ENCODE measurements around the gene SLC35D1. TPM values are rescaled to one million over a fixed set of nuclear protein-coding genes. Genes with fewer than 3 reads are reported as not detected.

SLC35D1 gene
- total and polyA plus RNA-seq, 2 of the 13 experiments (the other 11 are each of a cell fraction or from before 2014, with no cell fraction given), result 12.4 to 41.5 TPM

DNA sequence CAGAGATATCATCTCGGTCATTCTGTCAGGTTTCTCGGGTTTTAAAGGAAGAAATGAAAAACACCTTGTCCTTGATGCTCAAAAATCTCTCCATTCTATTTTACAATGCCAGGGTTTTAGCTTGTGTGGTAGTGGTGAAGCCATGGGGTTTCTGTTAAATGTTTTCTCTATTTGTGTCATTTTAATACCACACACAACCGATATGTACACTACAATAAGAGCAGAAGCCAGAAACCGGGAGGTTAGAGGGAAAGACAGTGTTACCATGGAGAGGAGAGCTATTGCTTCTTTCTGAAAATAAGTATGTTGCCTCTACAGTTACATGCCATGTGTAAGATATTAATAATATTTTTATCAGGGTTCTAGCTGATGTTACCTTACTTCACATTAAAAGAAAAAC, 2.8 kb downstream of the SLC35D1 start:
- Histone ChIP-seq H4K20me1 (ENCODE audit: insufficient read depth, low read length) (peaks cover 3% of the 10 kb centered on the region; the same call in 1 of the 2 replicates), H3K4me1 (ENCODE audit: insufficient read depth, low read length) (peaks cover 29% of the 10 kb centered on the region), H3K27ac (ENCODE audit: extremely low read length, insufficient read depth, low read length) (no peak overlapping the region), H3K79me2 (ENCODE audit: insufficient read depth, low read length) (peaks cover 39% of the 10 kb centered on the region), H3K27me3 (ENCODE audit: control insufficient read depth in 1 of 2, insufficient read depth in 2 of 2, low read length in 2 of 2) (no peaks in the 10 kb centered on the region; a peak in 1 of 5 replicates), H3K4me3 (replicated peaks in 1 of 3; ENCODE audit: insufficient read depth in 1 of 3, low read depth in 2 of 3, low read length in 3 of 3) (no peak overlapping the region), H2AFZ (ENCODE audit: low read length) (no peak overlapping the region), H3K4me2 (ENCODE audit: low read depth, low read length) (peak overlapping the region; percentile 92), H3K9me3 (ENCODE audit: low read length) (no peaks in the 10 kb centered on the region), H3K9ac (ENCODE audit: insufficient read depth, low read depth, low read length) (no peak overlapping the region), H3K36me3 (replicated peaks in 1 of 2; ENCODE audit: control insufficient read depth in 1 of 2, insufficient read depth in 2 of 2, low read length in 2 of 2) (peaks cover 3 to 28% of the 10 kb centered on the region in 2 experiments)
- ChIA-PET CTCF (ENCODE audit: low intra/inter-chr PET ratio, low total read pairs) (no interaction called here), POLR2A (no interaction called here)
- TF ChIP-seq, protein P1, sequence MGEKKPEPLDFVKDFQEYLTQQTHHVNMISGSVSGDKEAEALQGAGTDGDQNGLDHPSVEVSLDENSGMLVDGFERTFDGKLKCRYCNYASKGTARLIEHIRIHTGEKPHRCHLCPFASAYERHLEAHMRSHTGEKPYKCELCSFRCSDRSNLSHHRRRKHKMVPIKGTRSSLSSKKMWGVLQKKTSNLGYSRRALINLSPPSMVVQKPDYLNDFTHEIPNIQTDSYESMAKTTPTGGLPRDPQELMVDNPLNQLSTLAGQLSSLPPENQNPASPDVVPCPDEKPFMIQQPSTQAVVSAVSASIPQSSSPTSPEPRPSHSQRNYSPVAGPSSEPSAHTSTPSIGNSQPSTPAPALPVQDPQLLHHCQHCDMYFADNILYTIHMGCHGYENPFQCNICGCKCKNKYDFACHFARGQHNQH (CRISPR knock-in tag; IDR thresholded peaks at IDR 0.05), result no peak
- TF ChIP-seq JUN (CRISPR knock-in tag; IDR thresholded peaks at IDR 0.05), result no peak
- no peak for TF ChIP-seq SETDB1 (CRISPR knock-in tag; IDR thresholded peaks at IDR 0.05; ENCODE audit: borderline replicate concordance)
- no peak for TF ChIP-seq ZFAT (CRISPR knock-in tag; conservative IDR thresholded peaks at IDR 0.05)
- TF ChIP-seq, protein P2, sequence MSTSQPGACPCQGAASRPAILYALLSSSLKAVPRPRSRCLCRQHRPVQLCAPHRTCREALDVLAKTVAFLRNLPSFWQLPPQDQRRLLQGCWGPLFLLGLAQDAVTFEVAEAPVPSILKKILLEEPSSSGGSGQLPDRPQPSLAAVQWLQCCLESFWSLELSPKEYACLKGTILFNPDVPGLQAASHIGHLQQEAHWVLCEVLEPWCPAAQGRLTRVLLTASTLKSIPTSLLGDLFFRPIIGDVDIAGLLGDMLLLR (CRISPR knock-in tag; IDR thresholded peaks at IDR 0.05), result no peak
- TF ChIP-seq FOXK1 (CRISPR knock-in tag; IDR thresholded peaks at IDR 0.05; ENCODE audit: borderline replicate concordance, low read depth), result no peak
- no peak for TF ChIP-seq PAF1 (CRISPR knock-in tag; IDR thresholded peaks at IDR 0.05)
- TF ChIP-seq CEBPG (CRISPR knock-in tag; IDR thresholded peaks at IDR 0.05), result no peak
- TF ChIP-seq ZNF841 (CRISPR knock-in tag; IDR thresholded peaks at IDR 0.05; ENCODE audit: borderline replicate concordance), result no peak
- TF ChIP-seq ZNF446 (CRISPR knock-in tag; IDR thresholded peaks at IDR 0.05), result no peak
- TF ChIP-seq, protein P3, sequence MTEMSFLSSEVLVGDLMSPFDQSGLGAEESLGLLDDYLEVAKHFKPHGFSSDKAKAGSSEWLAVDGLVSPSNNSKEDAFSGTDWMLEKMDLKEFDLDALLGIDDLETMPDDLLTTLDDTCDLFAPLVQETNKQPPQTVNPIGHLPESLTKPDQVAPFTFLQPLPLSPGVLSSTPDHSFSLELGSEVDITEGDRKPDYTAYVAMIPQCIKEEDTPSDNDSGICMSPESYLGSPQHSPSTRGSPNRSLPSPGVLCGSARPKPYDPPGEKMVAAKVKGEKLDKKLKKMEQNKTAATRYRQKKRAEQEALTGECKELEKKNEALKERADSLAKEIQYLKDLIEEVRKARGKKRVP (CRISPR knock-in tag; IDR thresholded peaks at IDR 0.05), result no peak
- no peak for TF ChIP-seq SIN3A (IDR thresholded peaks at IDR 0.05; ENCODE audit: borderline replicate concordance, low read depth, low read length)
- TF ChIP-seq NBN (conservative IDR thresholded peaks at IDR 0.05), result no peak
- TF ChIP-seq, protein P4, sequence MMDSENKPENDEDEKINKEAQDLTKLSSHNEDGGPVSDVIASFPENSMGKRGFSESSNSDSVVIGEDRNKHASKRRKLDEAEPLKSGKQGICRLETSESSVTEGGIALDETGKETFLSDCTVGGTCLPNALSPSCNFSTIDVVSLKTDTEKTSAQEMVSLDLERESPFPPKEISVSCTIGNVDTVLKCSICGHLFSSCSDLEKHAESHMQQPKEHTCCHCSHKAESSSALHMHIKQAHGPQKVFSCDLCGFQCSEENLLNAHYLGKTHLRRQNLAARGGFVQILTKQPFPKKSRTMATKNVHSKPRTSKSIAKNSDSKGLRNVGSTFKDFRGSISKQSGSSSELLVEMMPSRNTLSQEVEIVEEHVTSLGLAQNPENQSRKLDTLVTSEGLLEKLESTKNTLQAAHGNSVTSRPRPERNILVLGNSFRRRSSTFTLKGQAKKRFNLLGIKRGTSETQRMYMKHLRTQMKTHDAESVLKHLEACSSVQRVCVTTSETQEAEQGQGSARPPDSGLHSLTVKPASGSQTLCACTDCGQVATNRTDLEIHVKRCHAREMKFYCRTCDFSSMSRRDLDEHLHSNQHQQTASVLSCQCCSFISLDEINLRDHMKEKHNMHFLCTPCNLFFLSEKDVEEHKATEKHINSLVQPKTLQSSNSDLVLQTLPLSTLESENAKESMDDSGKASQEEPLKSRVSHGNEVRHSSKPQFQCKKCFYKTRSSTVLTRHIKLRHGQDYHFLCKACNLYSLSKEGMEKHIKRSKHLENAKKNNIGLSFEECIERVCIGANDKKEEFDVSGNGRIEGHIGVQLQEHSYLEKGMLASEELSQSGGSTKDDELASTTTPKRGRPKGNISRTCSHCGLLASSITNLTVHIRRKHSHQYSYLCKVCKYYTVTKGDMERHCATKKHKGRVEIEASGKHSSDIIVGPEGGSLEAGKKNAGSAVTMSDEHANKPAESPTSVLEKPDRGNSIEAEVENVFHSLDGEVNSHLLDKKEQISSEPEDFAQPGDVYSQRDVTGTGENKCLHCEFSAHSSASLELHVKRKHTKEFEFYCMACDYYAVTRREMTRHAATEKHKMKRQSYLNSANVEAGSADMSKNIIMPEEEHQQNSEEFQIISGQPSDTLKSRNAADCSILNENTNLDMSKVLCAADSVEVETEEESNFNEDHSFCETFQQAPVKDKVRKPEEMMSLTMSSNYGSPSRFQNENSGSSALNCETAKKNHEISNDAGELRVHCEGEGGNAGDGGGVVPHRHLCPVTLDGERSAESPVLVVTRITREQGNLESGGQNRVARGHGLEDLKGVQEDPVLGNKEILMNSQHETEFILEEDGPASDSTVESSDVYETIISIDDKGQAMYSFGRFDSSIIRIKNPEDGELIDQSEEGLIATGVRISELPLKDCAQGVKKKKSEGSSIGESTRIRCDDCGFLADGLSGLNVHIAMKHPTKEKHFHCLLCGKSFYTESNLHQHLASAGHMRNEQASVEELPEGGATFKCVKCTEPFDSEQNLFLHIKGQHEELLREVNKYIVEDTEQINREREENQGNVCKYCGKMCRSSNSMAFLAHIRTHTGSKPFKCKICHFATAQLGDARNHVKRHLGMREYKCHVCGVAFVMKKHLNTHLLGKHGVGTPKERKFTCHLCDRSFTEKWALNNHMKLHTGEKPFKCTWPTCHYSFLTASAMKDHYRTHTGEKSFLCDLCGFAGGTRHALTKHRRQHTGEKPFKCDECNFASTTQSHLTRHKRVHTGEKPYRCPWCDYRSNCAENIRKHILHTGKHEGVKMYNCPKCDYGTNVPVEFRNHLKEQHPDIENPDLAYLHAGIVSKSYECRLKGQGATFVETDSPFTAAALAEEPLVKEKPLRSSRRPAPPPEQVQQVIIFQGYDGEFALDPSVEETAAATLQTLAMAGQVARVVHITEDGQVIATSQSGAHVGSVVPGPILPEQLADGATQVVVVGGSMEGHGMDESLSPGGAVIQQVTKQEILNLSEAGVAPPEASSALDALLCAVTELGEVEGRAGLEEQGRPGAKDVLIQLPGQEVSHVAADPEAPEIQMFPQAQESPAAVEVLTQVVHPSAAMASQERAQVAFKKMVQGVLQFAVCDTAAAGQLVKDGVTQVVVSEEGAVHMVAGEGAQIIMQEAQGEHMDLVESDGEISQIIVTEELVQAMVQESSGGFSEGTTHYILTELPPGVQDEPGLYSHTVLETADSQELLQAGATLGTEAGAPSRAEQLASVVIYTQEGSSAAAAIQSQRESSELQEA (CRISPR knock-in tag; IDR thresholded peaks at IDR 0.05; ENCODE audit: not compliant biosample characterization), result no peak
- no peak for TF ChIP-seq ZBTB8A (CRISPR knock-in tag; IDR thresholded peaks at IDR 0.05; ENCODE audit: borderline replicate concordance, low read depth)
- DNase-seq (ENCODE audit: low spot score) (no peak), ATAC-seq (no peak), FAIRE-seq (no peak)
- BruUV-seq (replicated peaks), result no TSS peak
- 90% methylated on average over 4 of the region's 4 CpGs for WGBS (ENCODE audit: low lambda C conversion rate)
- in situ Hi-C loops (cut with HindIII; ENCODE audit: extremely low pct_ligation_motif_present, low pct_unique_long_range_greater_than_20kb), result loop anchor here (5.0 kb wide), 1 partner anchor 124 kb away; no protein-coding TSS in a partner anchor
- intact Hi-C loops (cut with micrococcal nuclease; ENCODE audit: unreplicated experiment), result no loop called here
